Measurements from ENCODE around the gene RASGRP2.
"Not testable (repeated sequence)": the region's sequence is repeated elsewhere in the genome, so short reads cannot be mapped to it uniquely, and the experiment has no call there.

The RASGRP2 gene

GRCh38 chr11:64711138-64711955, 32.6 kb downstream of the RASGRP2 start:
- DNase-seq = peak in 2 of 10 donors; percentile 82 to 84
- intact Hi-C loops (cut with DNase I) = no loop called here

- peak in 1 of 10 donors; percentile 42 for DNase-seq
- intact Hi-C loops (cut with DNase I) = no loop called here
Observed at GRCh38 chr11:64710418-64711137, 33.4 kb downstream of the RASGRP2 start.

GRCh38 chr11:64705501-64705900, 38.4 kb downstream of the RASGRP2 start:
- DNase-seq = no peak
- intact Hi-C loops (cut with DNase I) = no loop called here

GRCh38 chr11:64703048-64703447, 40.9 kb downstream of the RASGRP2 start:
- DNase-seq = no peak
- intact Hi-C loops (cut with DNase I) = no loop called here

- DNase-seq = peak in 2 of 10 donors; percentile 53 to 54
- intact Hi-C loops (cut with DNase I) = not testable (repeated sequence)
Observed at GRCh38 chr11:64701956-64702355, 42.0 kb downstream of the RASGRP2 start.

GRCh38 chr11:64698427-64698826, 45.5 kb downstream of the RASGRP2 start:
- peak in 1 of 10 donors; percentile 8 for DNase-seq
- intact Hi-C loops (cut with DNase I) = no loop called here

- intact Hi-C loops (cut with DNase I) = no loop called here
- peak in 2 of 10 donors; percentile 43 to 48 for DNase-seq
Observed at GRCh38 chr11:64697663-64698375, 46.1 kb downstream of the RASGRP2 start.

GRCh38 chr11:64696045-64696444, 47.9 kb downstream of the RASGRP2 start:
- intact Hi-C loops (cut with DNase I) = no loop called here
- peak in 2 of 10 donors; percentile 40 to 43 for DNase-seq

GRCh38 chr11:64695548-64695947, 48.4 kb downstream of the RASGRP2 start:
- DNase-seq = peak in 2 of 10 donors; percentile 24 to 31
- intact Hi-C loops (cut with DNase I) = no loop called here

- intact Hi-C loops (cut with DNase I) = no loop called here
- DNase-seq = peak; percentile 42 to 95 (median 61)
Observed at GRCh38 chr11:64694821-64695365, 49.0 kb downstream of the RASGRP2 start.

- intact Hi-C loops (cut with DNase I) = no loop called here
- peak in 2 of 10 donors; percentile 47 to 67 for DNase-seq
Observed at GRCh38 chr11:64694026-64694755, 49.8 kb downstream of the RASGRP2 start.

- peak in 1 of 10 donors; percentile 70 for DNase-seq
- intact Hi-C loops (cut with DNase I) = no loop called here
Observed at GRCh38 chr11:64692764-64693331, 51.1 kb downstream of the RASGRP2 start.

- intact Hi-C loops (cut with DNase I) = no loop called here
- DNase-seq = no peak
Observed at GRCh38 chr11:64691543-64691942, 52.4 kb downstream of the RASGRP2 start.

- no peak for DNase-seq
- intact Hi-C loops (cut with DNase I) = no loop called here
Observed at GRCh38 chr11:64690235-64690634, 53.7 kb downstream of the RASGRP2 start.

GRCh38 chr11:64688534-64688982, 55.4 kb downstream of the RASGRP2 start:
- intact Hi-C loops (cut with DNase I) = loop anchor here (1.0 to 5.0 kb wide), 3 partner anchors 35 to 89 kb away; partner anchors contain the start of genes NRXN2 and SF1
- DNase-seq = peak; percentile 84 to 98 (median 92)

- intact Hi-C loops (cut with DNase I) = loop anchor here (1.0 to 5.0 kb wide), 3 partner anchors 35 to 89 kb away; partner anchors contain the start of genes NRXN2 and SF1
- peak in 3 of 10 donors; percentile 28 to 86 (median 29) for DNase-seq
Observed at GRCh38 chr11:64687643-64688533, 56.1 kb downstream of the RASGRP2 start.

GRCh38 chr11:64687204-64687603, 56.7 kb downstream of the RASGRP2 start:
- DNase-seq = peak; percentile 92 to 99 (median 96)
- intact Hi-C loops (cut with DNase I) = loop anchor here (5.0 kb wide), 2 partner anchors 35 to 90 kb away; partner anchors contain the start of gene SF1
